HepG2 (cell line): ENCODE results near the gene KLHL3. TPM values are rescaled to one million over a fixed set of nuclear protein-coding genes. Genes with fewer than 3 reads are reported as not detected.
A peak's percentile ranks its signal among the peaks of the same experiment; 100 is the strongest.

ENCODE experiments used
- ATAC-seq: fragments of 200-7000 bp; cut with Tn5 transposase; 3 replicates; pipeline ENCODE4 v1.9.1; 2020; ENCODE audit warnings: mild to moderate bottlenecking, moderate library complexity
- BruUV-seq: library from RNA; stranded (reverse); fragments of 400-500 nt; replicated peaks from 2 replicates; lab custom pipeline; 2021; lab: Mats Ljungman, UMichigan
- CTCF ChIA-PET: fragments of 300-600 bp; formaldehyde crosslinking; extraction: SDS; loops from one replicate; lab custom pipeline; 2021; ENCODE audit warnings: low total read pairs, inconsistent platforms, low intra/inter-chr PET ratio; lab: Yijun Ruan, JAX
- POLR2A ChIA-PET: fragments of 350-600 bp; sonication (Branson Sonifier 250); formaldehyde crosslinking; loops from one replicate; lab custom pipeline; 2020; ENCODE audit warnings: antibody characterized with exemption, inconsistent platforms; lab: Yijun Ruan, JAX
- DNase-seq: peaks from one replicate; pipeline ENCODE4 v3.0.0-alpha.2; 2015; ENCODE audit warnings: low spot score
- FAIRE-seq: peaks from 3 replicates; lab custom pipeline; 2011; peaks lifted over from hg19 to GRCh38; lab: Jason Lieb, UNC
- H2AFZ ChIP-seq: one replicate; pipeline ENCODE4 v1.6.1; 2011; ENCODE audit warnings: low read length, inconsistent platforms
- H3K27ac ChIP-seq: fragments of 300-600 bp; 3 replicates; pipeline ENCODE4 v1.8.0; 2011; ENCODE audit warnings: mixed run types, mild to moderate bottlenecking, mixed read lengths, low read length, inconsistent platforms; ENCODE audit not compliant: insufficient read depth; ENCODE audit errors: extremely low read length
- H3K27me3 ChIP-seq, 2 experiments: fragments of 200-600 bp in 1 of 2; 2 replicates in 1 of 2; 3 replicates in 1 of 2; pipeline versions ENCODE4 v1.6.0 to v1.8.0; 2011; ENCODE audit warnings: low read length in 2 of 2, mild to moderate bottlenecking in 2 of 2, moderate library complexity in 2 of 2, inconsistent platforms in 1 of 2; ENCODE audit not compliant: insufficient read depth in 2 of 2, control insufficient read depth in 1 of 2
- H3K36me3 ChIP-seq, 2 experiments: fragments of 200-600 bp in 1 of 2; replicated peaks in 1 of 2; 2 replicates in 1 of 2; 3 replicates in 1 of 2; pipeline versions ENCODE4 v1.5.1 to v1.8.0; 2011; ENCODE audit warnings: low read length in 2 of 2, inconsistent platforms in 1 of 2; ENCODE audit not compliant: insufficient read depth in 2 of 2, control insufficient read depth in 1 of 2
- H3K4me1 ChIP-seq: 2 replicates; pipeline ENCODE4 v1.5.1; 2012; ENCODE audit warnings: low read length, inconsistent platforms; ENCODE audit not compliant: insufficient read depth
- H3K4me2 ChIP-seq: 2 replicates; pipeline ENCODE4 v1.6.0; 2011; ENCODE audit warnings: low read depth, low read length, inconsistent platforms
- H3K4me3 ChIP-seq, 3 experiments: fragments of 200-600 bp in 1 of 3; sonication (generic), shearing (Covaris generic) in 1 of 3; replicated peaks in 1 of 3; 2 replicates each; pipeline ENCODE4 v1.5.1; 2011 to 2016; ENCODE audit warnings: low read length in 3 of 3, inconsistent platforms in 2 of 3, low read depth in 2 of 3, mild to moderate bottlenecking in 2 of 3, control low read depth in 1 of 3, mixed read lengths in 1 of 3; ENCODE audit not compliant: insufficient read depth in 1 of 3
- H3K79me2 ChIP-seq: one replicate; pipeline ENCODE4 v1.6.1; 2011; ENCODE audit warnings: low read length, inconsistent platforms; ENCODE audit not compliant: insufficient read depth
- H3K9ac ChIP-seq: 2 replicates; pipeline ENCODE4 v1.6.0; 2011; ENCODE audit warnings: mild to moderate bottlenecking, low read depth, low read length, inconsistent platforms; ENCODE audit not compliant: insufficient read depth
- H3K9me3 ChIP-seq: 2 replicates; pipeline ENCODE4 v1.5.1; 2012; ENCODE audit warnings: mild to moderate bottlenecking, low read length
- H4K20me1 ChIP-seq: 2 replicates; pipeline ENCODE4 v1.6.0; 2011; ENCODE audit warnings: inconsistent platforms, mild to moderate bottlenecking, low read length, moderate library complexity; ENCODE audit not compliant: insufficient read depth
- CENPT ChIP-seq: sonication (generic); formaldehyde crosslinking; IDR thresholded peaks from 2 replicates; pipeline ENCODE4 v1.8.0; 2022; ENCODE audit warnings: low read depth, mild to moderate bottlenecking, moderate library complexity, missing genetic modification reagents
- DNMT1 ChIP-seq: sonication (generic); formaldehyde crosslinking; IDR thresholded peaks from 2 replicates; pipeline ENCODE4 v1.5.1; 2020; ENCODE audit warnings: mild to moderate bottlenecking, missing genetic modification reagents
- KLF12 ChIP-seq: sonication (generic); formaldehyde crosslinking; IDR thresholded peaks from 2 replicates; pipeline ENCODE4 v1.4.0; 2020; ENCODE audit warnings: missing genetic modification reagents, borderline replicate concordance
- KLF9 ChIP-seq: IDR thresholded peaks from 2 replicates; pipeline ENCODE4 v1.6.1; 2016; ENCODE audit warnings: low read depth
- SMAD3 ChIP-seq: sonication (generic); formaldehyde crosslinking; IDR thresholded peaks from 2 replicates; pipeline ENCODE4 v1.4.0; 2020; ENCODE audit warnings: missing genetic modification reagents
- TCF7 ChIP-seq: sonication (generic); IDR thresholded peaks from 2 replicates; pipeline ENCODE4 v1.6.1; 2016; ENCODE audit warnings: antibody characterized with exemption, low read depth
- TGIF2 ChIP-seq: IDR thresholded peaks from 2 replicates; pipeline ENCODE4 v1.6.1; 2016; ENCODE audit warnings: control low read depth, missing compliant biosample characterization
- ZKSCAN8 ChIP-seq: IDR thresholded peaks from 2 replicates; pipeline ENCODE4 v1.6.1; 2016; ENCODE audit warnings: borderline replicate concordance, missing genetic modification reagents, missing compliant biosample characterization
- ZNF614 ChIP-seq: IDR thresholded peaks from 2 replicates; pipeline ENCODE4 v1.6.1; 2018; ENCODE audit warnings: missing biosample characterization, missing genetic modification reagents, inconsistent platforms, borderline replicate concordance
- WGBS: methylation state at CpG from one replicate; pipeline ENCODE4 v1.1.6; 2017; ENCODE audit warnings: low lambda C conversion rate; 5-methylcytosine and 5-hydroxymethylcytosine counted together
- in situ Hi-C: cut with HindIII; loops from 2 replicates; pipeline ENCODE4 v1.10.0; 2017; ENCODE audit warnings: low pct_unique_long_range_greater_than_20kb; ENCODE audit not compliant: extremely low pct_ligation_motif_present
- intact Hi-C: fragments of 100-400 bp; cut with micrococcal nuclease; formaldehyde crosslinking; loops from one replicate; pipeline ENCODE4 v1.10.0; 2022; ENCODE audit not compliant: unreplicated experiment
- polyA plus RNA-seq, 8 experiments: library from polyadenylated mRNA; depleted of rRNA in 3 of 8; stranded (reverse) in 7 of 8; unstranded in 1 of 8; fragments of >200 nt; fragmentation: Illumina TruSeq in 4 of 8; extraction: Trizol in 4 of 8; gene quantifications; 2 replicates each; pipeline versions ENCODE4 v1.2.1 to v1.2.3, GENCODE V29; 2011 to 2016; ENCODE audit warnings: low read depth in 4 of 8, missing spikeins in 1 of 8, mixed read lengths in 1 of 8; ENCODE audit not compliant: insufficient read depth in 1 of 8
- total RNA-seq, 5 experiments: library from RNA; depleted of rRNA; stranded (reverse); fragments of >200 nt; fragmentation: Illumina TruSeq; extraction: Trizol; gene quantifications; 2 replicates each; pipeline ENCODE4 v1.2.3, GENCODE V29; 2016; ENCODE audit warnings: low read depth in 1 of 5
- TF ChIP-seq, protein P1 (sequence below): sonication (generic); formaldehyde crosslinking; IDR thresholded peaks from 2 replicates; pipeline ENCODE4 v1.5.1; 2020; ENCODE audit warnings: missing genetic modification reagents, mild to moderate bottlenecking, borderline replicate concordance
- TF ChIP-seq, protein P2 (sequence below): sonication (generic); formaldehyde crosslinking; IDR thresholded peaks from 2 replicates; pipeline ENCODE4 v1.8.0; 2022; ENCODE audit warnings: mild to moderate bottlenecking, missing genetic modification reagents, moderate library complexity

KLHL3 gene
- total and polyA plus RNA-seq, 2 of the 13 experiments (the other 11 are each of a cell fraction or from before 2014, with no cell fraction given), result 0.02 to 0.08 TPM

DNA sequence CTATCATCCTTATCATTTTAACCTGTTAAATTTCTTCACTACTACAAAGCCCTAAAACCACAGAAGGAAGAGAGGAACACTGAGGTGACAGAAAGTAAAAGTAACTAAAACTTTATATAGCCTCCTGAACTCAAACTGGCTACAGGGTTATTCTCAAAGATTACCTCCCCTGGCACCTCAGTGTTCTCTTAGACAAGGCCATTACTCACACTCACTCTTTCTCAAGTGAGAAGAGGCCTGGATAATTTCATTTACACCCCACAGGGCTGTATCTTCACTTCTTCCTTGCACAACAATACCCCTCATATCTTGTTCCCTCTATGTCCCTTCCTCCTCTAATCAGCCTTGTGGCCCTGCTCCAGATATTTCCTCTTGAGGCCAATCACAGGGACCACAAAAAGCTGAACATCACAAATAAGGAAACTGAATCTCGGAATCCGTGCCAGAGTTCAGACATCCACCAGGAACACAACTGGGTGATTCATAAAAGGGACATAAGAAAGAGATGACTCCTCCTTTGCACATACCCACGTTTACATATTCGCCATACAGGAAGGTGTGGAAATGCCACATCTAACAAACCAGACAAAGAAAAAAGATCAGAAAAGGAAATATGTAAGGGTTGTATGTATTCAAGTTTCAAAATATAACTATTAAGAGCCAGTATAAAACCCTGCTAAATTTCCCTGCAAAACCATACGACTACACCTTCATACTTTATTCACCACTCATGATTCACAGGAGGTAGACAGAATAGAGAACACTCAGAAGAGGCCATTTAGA is 1.7 kb upstream of the KLHL3 start:
- CTCF ChIA-PET, result no interaction called here
- DNase-seq, result no peak

DNA sequence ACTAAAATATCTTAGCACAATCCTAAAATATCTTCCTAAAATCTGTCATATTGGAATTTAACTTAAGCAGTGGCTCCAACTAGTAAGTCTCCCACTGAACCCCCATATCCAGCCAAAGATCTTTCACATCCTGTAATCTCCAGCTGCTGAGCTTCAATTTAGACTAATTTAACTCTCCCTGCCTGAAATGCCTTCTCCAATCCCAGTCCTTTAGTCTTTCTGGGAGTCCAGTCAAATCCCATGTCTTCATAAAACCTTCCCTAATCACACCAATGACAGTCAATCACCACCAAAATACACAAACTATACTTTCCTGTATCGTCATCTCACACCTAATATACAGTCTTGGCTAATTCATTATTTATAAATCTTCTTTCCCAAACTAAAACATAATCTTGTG is 607 bp upstream of the KLHL3 start:
- H2AFZ ChIP-seq, result no peak overlapping the region
- DNase-seq (no peak), FAIRE-seq (no peak)
- POLR2A ChIA-PET, result no interaction called here
- in situ Hi-C loops, result loop anchor here (5.0 kb wide), 1 partner anchor 74 kb away; no protein-coding TSS in a partner anchor
- no peaks in the 10 kb centered on the region for H3K9me3 ChIP-seq
- no peak overlapping the region for H3K27ac ChIP-seq
- H3K4me1 ChIP-seq, result peaks cover 24% of the 10 kb centered on the region
- H4K20me1 ChIP-seq, result no peaks in the 10 kb centered on the region
- H3K27me3 ChIP-seq, result peaks cover 2 to 42% of the 10 kb centered on the region in 2 experiments; a peak in 4 of 5 replicates
- BruUV-seq, result no TSS peak
- TF ChIP-seq, protein P1, sequence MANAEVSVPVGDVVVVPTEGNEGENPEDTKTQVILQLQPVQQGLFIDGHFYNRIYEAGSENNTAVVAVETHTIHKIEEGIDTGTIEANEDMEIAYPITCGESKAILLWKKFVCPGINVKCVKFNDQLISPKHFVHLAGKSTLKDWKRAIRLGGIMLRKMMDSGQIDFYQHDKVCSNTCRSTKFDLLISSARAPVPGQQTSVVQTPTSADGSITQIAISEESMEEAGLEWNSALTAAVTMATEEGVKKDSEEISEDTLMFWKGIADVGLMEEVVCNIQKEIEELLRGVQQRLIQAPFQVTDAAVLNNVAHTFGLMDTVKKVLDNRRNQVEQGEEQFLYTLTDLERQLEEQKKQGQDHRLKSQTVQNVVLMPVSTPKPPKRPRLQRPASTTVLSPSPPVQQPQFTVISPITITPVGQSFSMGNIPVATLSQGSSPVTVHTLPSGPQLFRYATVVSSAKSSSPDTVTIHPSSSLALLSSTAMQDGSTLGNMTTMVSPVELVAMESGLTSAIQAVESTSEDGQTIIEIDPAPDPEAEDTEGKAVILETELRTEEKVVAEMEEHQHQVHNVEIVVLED (CRISPR knock-in tag), result no peak
- TF ChIP-seq KLF9 (CRISPR knock-in tag), result no peak
- TF ChIP-seq DNMT1, result no peak
- no peak for TF ChIP-seq ZKSCAN8 (CRISPR knock-in tag)
- TF ChIP-seq, protein P2, sequence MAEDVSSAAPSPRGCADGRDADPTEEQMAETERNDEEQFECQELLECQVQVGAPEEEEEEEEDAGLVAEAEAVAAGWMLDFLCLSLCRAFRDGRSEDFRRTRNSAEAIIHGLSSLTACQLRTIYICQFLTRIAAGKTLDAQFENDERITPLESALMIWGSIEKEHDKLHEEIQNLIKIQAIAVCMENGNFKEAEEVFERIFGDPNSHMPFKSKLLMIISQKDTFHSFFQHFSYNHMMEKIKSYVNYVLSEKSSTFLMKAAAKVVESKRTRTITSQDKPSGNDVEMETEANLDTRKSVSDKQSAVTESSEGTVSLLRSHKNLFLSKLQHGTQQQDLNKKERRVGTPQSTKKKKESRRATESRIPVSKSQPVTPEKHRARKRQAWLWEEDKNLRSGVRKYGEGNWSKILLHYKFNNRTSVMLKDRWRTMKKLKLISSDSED (CRISPR knock-in tag), result no peak
- no peak for TF ChIP-seq ZNF614
- no peak for TF ChIP-seq TGIF2 (CRISPR knock-in tag)
- TF ChIP-seq SMAD3 (CRISPR knock-in tag), result no peak
- no peak for TF ChIP-seq CENPT (CRISPR knock-in tag)
- TF ChIP-seq, all 625 proteins: peak for 0
- CTCF ChIA-PET, result interaction anchor here (0.7 kb wide), 1 partner anchor 76 kb away, joined by 5 read pairs; no protein-coding TSS in a partner anchor
- Histone ChIP-seq H3K36me3 (no peaks in the 10 kb centered on the region), H3K9ac (no peak overlapping the region), H3K4me3 (no peak overlapping the region), H3K79me2 (no peaks in the 10 kb centered on the region), H3K4me2 (no peak overlapping the region)
- intact Hi-C loops, result no loop called here
- WGBS, result 28% methylated on average over 1 of the region's 1 CpG
- ATAC-seq, result no peak

More for the DNA sequence above, 1.7 kb upstream of the KLHL3 start:
- ATAC-seq, result no peak
- Histone ChIP-seq H3K9me3 (no peaks in the 10 kb centered on the region), H3K9ac (no peak overlapping the region), H3K79me2 (no peaks in the 10 kb centered on the region), H3K4me2 (no peak overlapping the region), H4K20me1 (no peaks in the 10 kb centered on the region), H3K27me3 (peaks cover 2 to 38% of the 10 kb centered on the region in 2 experiments; a peak in 4 of 5 replicates), H3K4me1 (peaks cover 35% of the 10 kb centered on the region), H3K36me3 (no peaks in the 10 kb centered on the region), H2AFZ (no peak overlapping the region), H3K4me3 (no peak overlapping the region), H3K27ac (no peak overlapping the region)
- intact Hi-C loops, result no loop called here
- no TSS peak for BruUV-seq
- WGBS, result 7% methylated on average over 5 of the region's 5 CpGs
- in situ Hi-C loops, result loop anchor here (5.0 kb wide), 1 partner anchor 75 kb away; no protein-coding TSS in a partner anchor
- TF ChIP-seq KLF12, result no peak
- TF ChIP-seq TCF7, result 0 out of 2 replicates have a peak, but pooled peaks have one; percentile 16
- POLR2A ChIA-PET, result no interaction called here
- no peak for FAIRE-seq
